WTC11 (cell line): ENCODE measurements around the gene B3GAT3. TPM values are rescaled to one million over a fixed set of nuclear protein-coding genes. Genes with fewer than 3 reads are reported as not detected.

Experiments used
- ATAC-seq: fragments of 200-7000 bp; cut with Tn5 transposase; 2 replicates; pipeline ENCODE4 v1.10.0; 2021; ENCODE audit warnings: mild to moderate bottlenecking, moderate library complexity
- CTCF ChIA-PET: fragments of 300-600 bp; sonication (Branson Sonifier 250); formaldehyde crosslinking; loops from one replicate; lab custom pipeline; 2021; ENCODE audit warnings: antibody characterized with exemption; lab: Charles Lee
- POLR2A ChIA-PET: fragments of 350-600 bp; sonication (Branson Sonifier 250); formaldehyde crosslinking; loops from one replicate; lab custom pipeline; 2021; ENCODE audit warnings: antibody characterized with exemption; lab: Charles Lee
- DNase-seq: peaks from one replicate; pipeline ENCODE4 v3.0.0; 2021; ENCODE audit warnings: low spot score
- H3K27ac Mint-ChIP-seq: 2 replicates; pipeline ENCODE4 v1.8.0; 2021; ENCODE audit warnings: mixed read lengths
- H3K27me3 Mint-ChIP-seq: 2 replicates; pipeline ENCODE4 v1.8.0; 2021; ENCODE audit warnings: low read depth, mild to moderate bottlenecking, moderate library complexity, mixed read lengths
- H3K36me3 Mint-ChIP-seq: 2 replicates; pipeline ENCODE4 v1.8.0; 2021; ENCODE audit warnings: mixed read lengths
- H3K4me1 Mint-ChIP-seq: 2 replicates; pipeline ENCODE4 v1.8.0; 2022; ENCODE audit warnings: mixed read lengths
- H3K4me3 Mint-ChIP-seq: 2 replicates; pipeline ENCODE4 v1.8.0; 2021; ENCODE audit warnings: mild to moderate bottlenecking, moderate library complexity, mixed read lengths
- H3K9me3 Mint-ChIP-seq: 2 replicates; pipeline ENCODE4 v1.8.0; 2021; ENCODE audit warnings: mixed read lengths
- AR ChIP-seq: fragments of 250-450 bp; sonication (Bioruptor Pico); IDR thresholded peaks from 2 replicates; pipeline ENCODE4 v1.9.0; 2021; ENCODE audit warnings: mild to moderate bottlenecking
- ATF3 ChIP-seq: sonication (generic); formaldehyde crosslinking; conservative IDR thresholded peaks from 2 replicates; pipeline ENCODE4 v1.8.1; 2022; ENCODE audit warnings: mild to moderate bottlenecking, missing genetic modification reagents
- CBFB ChIP-seq: sonication (generic); formaldehyde crosslinking; IDR thresholded peaks from 2 replicates; pipeline ENCODE4 v1.8.1; 2022; ENCODE audit warnings: mild to moderate bottlenecking, low read depth, missing genetic modification reagents
- CREB1 ChIP-seq: sonication (generic); formaldehyde crosslinking; IDR thresholded peaks from 2 replicates; pipeline ENCODE4 v1.8.0; 2023; ENCODE audit warnings: mild to moderate bottlenecking, missing genetic modification reagents
- CTCF ChIP-seq: fragments of 200-600 bp; IDR thresholded peaks from 2 replicates; pipeline ENCODE4 v1.8.0; 2022; ENCODE audit warnings: antibody characterized with exemption
- GABPB1 ChIP-seq: sonication (generic); formaldehyde crosslinking; IDR thresholded peaks from 2 replicates; pipeline ENCODE4 v1.8.1; 2023; ENCODE audit warnings: mild to moderate bottlenecking, missing genetic modification reagents
- JAZF1 ChIP-seq: fragments of 250-450 bp; sonication (Bioruptor Pico); IDR thresholded peaks from 2 replicates; pipeline ENCODE4 v1.9.0; 2021; ENCODE audit warnings: moderate library complexity, mild to moderate bottlenecking, inconsistent platforms
- MYBL2 ChIP-seq: sonication (generic); formaldehyde crosslinking; IDR thresholded peaks from 2 replicates; pipeline ENCODE4 v1.8.1; 2023; ENCODE audit warnings: mild to moderate bottlenecking, moderate library complexity, missing genetic modification reagents
- NFATC4 ChIP-seq: fragments of 250-450 bp; sonication (Bioruptor Pico); IDR thresholded peaks from 2 replicates; pipeline ENCODE4 v1.9.0; 2021; ENCODE audit warnings: mild to moderate bottlenecking
- total RNA-seq: library from RNA; stranded (reverse); gene quantifications from 3 replicates; pipeline ENCODE4 v1.2.3, GENCODE V29; 2021
- TF ChIP-seq, protein P1 (sequence below): sonication (generic); formaldehyde crosslinking; IDR thresholded peaks from 2 replicates; pipeline ENCODE4 v1.8.1; 2023; ENCODE audit warnings: mild to moderate bottlenecking, missing genetic modification reagents, moderate library complexity
- TF ChIP-seq, protein P2 (sequence below): sonication (generic); formaldehyde crosslinking; IDR thresholded peaks from 2 replicates; pipeline ENCODE4 v1.8.1; 2023; ENCODE audit warnings: mild to moderate bottlenecking, moderate library complexity, missing genetic modification reagents
- TF ChIP-seq, protein P3 (sequence below): sonication (generic); formaldehyde crosslinking; IDR thresholded peaks from 2 replicates; pipeline ENCODE4 v1.8.1; 2022; ENCODE audit warnings: mild to moderate bottlenecking, moderate library complexity, missing genetic modification reagents
- TF ChIP-seq, protein P4 (sequence below): sonication (generic); formaldehyde crosslinking; IDR thresholded peaks from 2 replicates; pipeline ENCODE4 v1.8.0; 2022; ENCODE audit warnings: mild to moderate bottlenecking, missing genetic modification reagents

The B3GAT3 gene
- total RNA-seq, 1 experiment from 2014 or later = 43.9 TPM

GRCh38 chr11:62645671-62645945 lies 23.8 kb upstream of the B3GAT3 start:
- peaks cover 10% of the 10 kb centered on the region for H3K4me1 Mint-ChIP-seq
- H3K27me3 Mint-ChIP-seq = no peaks in the 10 kb centered on the region
- peak overlapping the region; percentile 96 for H3K27ac Mint-ChIP-seq
- ATAC-seq = no peak
- H3K36me3 Mint-ChIP-seq = peaks cover 34% of the 10 kb centered on the region
- POLR2A ChIA-PET = interaction anchor here (1.0 to 6.3 kb wide), 6 partner anchors 20 to 242 kb away, joined by 4 to 42 read pairs (median 9); partner anchors contain the start of genes B3GAT3, C11orf98, CSKMT and HNRNPUL2
- TF ChIP-seq JAZF1 = no peak
- TF ChIP-seq, protein P1, sequence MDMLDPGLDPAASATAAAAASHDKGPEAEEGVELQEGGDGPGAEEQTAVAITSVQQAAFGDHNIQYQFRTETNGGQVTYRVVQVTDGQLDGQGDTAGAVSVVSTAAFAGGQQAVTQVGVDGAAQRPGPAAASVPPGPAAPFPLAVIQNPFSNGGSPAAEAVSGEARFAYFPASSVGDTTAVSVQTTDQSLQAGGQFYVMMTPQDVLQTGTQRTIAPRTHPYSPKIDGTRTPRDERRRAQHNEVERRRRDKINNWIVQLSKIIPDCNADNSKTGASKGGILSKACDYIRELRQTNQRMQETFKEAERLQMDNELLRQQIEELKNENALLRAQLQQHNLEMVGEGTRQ (CRISPR knock-in tag) = no peak
- TF ChIP-seq ATF3 (CRISPR knock-in tag) = no peak
- TF ChIP-seq MYBL2 (CRISPR knock-in tag) = no peak
- no peak for TF ChIP-seq NFATC4 (CRISPR knock-in tag)
- no peak for TF ChIP-seq CTCF
- TF ChIP-seq CREB1 (CRISPR knock-in tag) = no peak
- TF ChIP-seq, all 79 proteins: peak for 0
- no peak for DNase-seq
- CTCF ChIA-PET = interaction anchor here (2.2 kb wide), 1 partner anchor 53 kb away, joined by 7 read pairs; the partner anchor contains the start of gene TUT1
- no peaks in the 10 kb centered on the region for H3K9me3 Mint-ChIP-seq
- peak overlapping the region; percentile 99 for H3K4me3 Mint-ChIP-seq

DNA sequence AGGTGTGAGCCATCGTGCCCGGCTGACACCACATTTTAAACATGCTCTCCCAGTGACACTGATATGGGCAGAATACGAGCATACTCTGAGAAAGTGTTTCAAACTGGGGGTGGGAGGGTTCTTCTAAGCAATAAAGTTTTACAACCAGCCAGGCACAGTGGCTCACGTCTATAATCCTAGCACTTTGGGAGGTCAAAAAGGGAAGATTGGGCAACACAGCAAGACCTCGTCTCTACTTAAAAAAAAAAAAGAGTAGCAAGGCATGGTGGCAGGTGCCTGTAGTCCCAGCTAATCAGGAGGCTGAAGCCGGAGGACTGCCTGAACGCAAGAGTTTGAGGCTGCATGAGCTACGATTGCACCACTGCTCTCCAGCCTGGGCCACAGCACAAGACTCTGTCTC lies 22.4 kb upstream of the B3GAT3 start:
- H3K4me3 Mint-ChIP-seq = peak overlapping the region; percentile 29; the same call in 1 of the 2 replicates
- H3K4me1 Mint-ChIP-seq = peaks cover 10% of the 10 kb centered on the region
- no peak overlapping the region for H3K27ac Mint-ChIP-seq
- H3K36me3 Mint-ChIP-seq = peaks cover 30% of the 10 kb centered on the region
- DNase-seq = no peak
- ATAC-seq = no peak
- H3K27me3 Mint-ChIP-seq = no peaks in the 10 kb centered on the region
- no peaks in the 10 kb centered on the region for H3K9me3 Mint-ChIP-seq
- TF ChIP-seq, protein P2, sequence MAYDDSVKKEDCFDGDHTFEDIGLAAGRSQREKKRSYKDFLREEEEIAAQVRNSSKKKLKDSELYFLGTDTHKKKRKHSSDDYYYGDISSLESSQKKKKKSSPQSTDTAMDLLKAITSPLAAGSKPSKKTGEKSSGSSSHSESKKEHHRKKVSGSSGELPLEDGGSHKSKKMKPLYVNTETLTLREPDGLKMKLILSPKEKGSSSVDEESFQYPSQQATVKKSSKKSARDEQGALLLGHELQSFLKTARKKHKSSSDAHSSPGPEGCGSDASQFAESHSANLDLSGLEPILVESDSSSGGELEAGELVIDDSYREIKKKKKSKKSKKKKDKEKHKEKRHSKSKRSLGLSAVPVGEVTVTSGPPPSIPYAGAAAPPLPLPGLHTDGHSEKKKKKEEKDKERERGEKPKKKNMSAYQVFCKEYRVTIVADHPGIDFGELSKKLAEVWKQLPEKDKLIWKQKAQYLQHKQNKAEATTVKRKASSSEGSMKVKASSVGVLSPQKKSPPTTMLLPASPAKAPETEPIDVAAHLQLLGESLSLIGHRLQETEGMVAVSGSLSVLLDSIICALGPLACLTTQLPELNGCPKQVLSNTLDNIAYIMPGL (CRISPR knock-in tag) = no peak
- TF ChIP-seq CBFB (CRISPR knock-in tag) = no peak
- TF ChIP-seq, protein P3, sequence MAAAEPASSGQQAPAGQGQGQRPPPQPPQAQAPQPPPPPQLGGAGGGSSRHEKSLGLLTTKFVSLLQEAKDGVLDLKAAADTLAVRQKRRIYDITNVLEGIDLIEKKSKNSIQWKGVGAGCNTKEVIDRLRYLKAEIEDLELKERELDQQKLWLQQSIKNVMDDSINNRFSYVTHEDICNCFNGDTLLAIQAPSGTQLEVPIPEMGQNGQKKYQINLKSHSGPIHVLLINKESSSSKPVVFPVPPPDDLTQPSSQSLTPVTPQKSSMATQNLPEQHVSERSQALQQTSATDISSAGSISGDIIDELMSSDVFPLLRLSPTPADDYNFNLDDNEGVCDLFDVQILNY = no peak
- TF ChIP-seq, protein P4, sequence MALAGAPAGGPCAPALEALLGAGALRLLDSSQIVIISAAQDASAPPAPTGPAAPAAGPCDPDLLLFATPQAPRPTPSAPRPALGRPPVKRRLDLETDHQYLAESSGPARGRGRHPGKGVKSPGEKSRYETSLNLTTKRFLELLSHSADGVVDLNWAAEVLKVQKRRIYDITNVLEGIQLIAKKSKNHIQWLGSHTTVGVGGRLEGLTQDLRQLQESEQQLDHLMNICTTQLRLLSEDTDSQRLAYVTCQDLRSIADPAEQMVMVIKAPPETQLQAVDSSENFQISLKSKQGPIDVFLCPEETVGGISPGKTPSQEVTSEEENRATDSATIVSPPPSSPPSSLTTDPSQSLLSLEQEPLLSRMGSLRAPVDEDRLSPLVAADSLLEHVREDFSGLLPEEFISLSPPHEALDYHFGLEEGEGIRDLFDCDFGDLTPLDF = no peak
- TF ChIP-seq MYBL2 (CRISPR knock-in tag) = no peak
- TF ChIP-seq ATF3 (CRISPR knock-in tag) = no peak
- TF ChIP-seq GABPB1 = no peak
- TF ChIP-seq AR (CRISPR knock-in tag) = no peak
- ChIA-PET CTCF (no interaction called here), POLR2A (interaction anchor here (2.7 to 6.3 kb wide), 2 partner anchors 21 to 52 kb away, joined by 14 to 42 read pairs; partner anchors contain the start of genes C11orf98, CSKMT and TUT1)
